ENCODE data around the gene KCNG2.

- TF ChIP-seq POLR2AphosphoS5 (IDR thresholded peaks at IDR 0.05; ENCODE audit: low read depth, low read length) (no peak), REST (IDR thresholded peaks at IDR 0.05; ENCODE audit: low read depth) (no peak), CTCF (IDR thresholded peaks at IDR 0.05 in 2 of 3, conservative IDR thresholded peaks at IDR 0.05 in 1 of 3; ENCODE audit: borderline replicate concordance in 1 of 3, insufficient read depth in 1 of 3, low read depth in 2 of 3, low read length in 2 of 3) (no peak), ZNF274 (IDR thresholded peaks at IDR 0.05; ENCODE audit: low read depth, low read length) (no peak), EZH2 (IDR thresholded peaks at IDR 0.05) (no peak), ATF3 (IDR thresholded peaks at IDR 0.05) (no peak), POLR2A (IDR thresholded peaks at IDR 0.05; ENCODE audit: borderline replicate concordance, extremely low read depth, insufficient read depth, insufficient read length) (no peak), EGR1 (IDR thresholded peaks at IDR 0.05; ENCODE audit: low read depth) (no peak), ZFX (IDR thresholded peaks at IDR 0.05) (no peak)
Observed at GRCh38 chr18:79877163-79878091, 79.7 kb downstream of the KCNG2 start.

Data from HCT116 (cell line).